HUES64 (cell line): ENCODE measurements around the gene CABP2.
"Not testable (repeated sequence)": the region's sequence is repeated elsewhere in the genome, so short reads cannot be mapped to it uniquely, and the experiment has no call there.

Source experiments
- H3K27ac ChIP-seq: 2 replicates; pipeline ENCODE4 v1.7.0; 2013; ENCODE audit warnings: low read depth, low read length, inconsistent platforms
- H3K27me3 ChIP-seq: 2 replicates; pipeline ENCODE4 v1.6.1; 2013; ENCODE audit warnings: mild to moderate bottlenecking, low read length; ENCODE audit not compliant: insufficient read depth
- H3K36me3 ChIP-seq: 2 replicates; pipeline ENCODE4 v1.6.1; 2013; ENCODE audit warnings: mild to moderate bottlenecking, low read length; ENCODE audit not compliant: insufficient read depth
- H3K4me1 ChIP-seq: 2 replicates; pipeline ENCODE4 v1.6.1; 2013; ENCODE audit warnings: mild to moderate bottlenecking, low read length, moderate library complexity; ENCODE audit not compliant: insufficient read depth
- H3K4me3 ChIP-seq: 2 replicates; pipeline ENCODE4 v1.5.1; 2013; ENCODE audit warnings: mild to moderate bottlenecking, low read length, moderate library complexity
- H3K9ac ChIP-seq: 2 replicates; pipeline ENCODE4 v1.6.1; 2013; ENCODE audit warnings: mild to moderate bottlenecking, low read depth, low read length
- H3K9me3 ChIP-seq: 2 replicates; pipeline ENCODE4 v1.6.1; 2013; ENCODE audit warnings: low read depth, low read length; ENCODE audit not compliant: insufficient read depth
- whole genome bisulfite sequencing: fragments of 150-250, 120-280 bp; methylation state at CpG from one replicate; pipeline ENCODE4 v1.1.7; 2013; ENCODE audit warnings: missing lambda C conversion rate; 5-methylcytosine and 5-hydroxymethylcytosine counted together

The CABP2 gene

DNA sequence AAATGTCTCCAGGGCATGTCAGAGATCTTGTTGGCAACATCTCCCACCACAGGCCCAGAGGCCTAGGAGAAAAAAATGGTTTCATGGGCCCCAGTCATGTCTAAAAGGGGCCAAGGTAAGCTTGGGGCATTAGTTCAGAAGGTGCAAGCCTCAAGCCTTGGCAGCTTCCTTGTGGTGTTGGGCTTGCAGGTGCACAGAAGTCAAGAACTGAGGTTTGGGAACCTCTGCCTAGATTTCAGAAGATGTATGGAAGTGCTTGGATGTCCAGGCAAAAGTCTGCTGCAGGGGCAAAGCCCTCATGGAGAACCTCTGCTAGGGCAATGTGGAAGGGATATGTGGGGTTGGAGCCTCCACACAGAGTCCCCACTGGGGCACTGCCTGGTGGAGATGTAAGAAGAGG, 28.5 kb upstream of the CABP2 start:
- H3K9me3 ChIP-seq, H3K36me3 ChIP-seq, H3K27me3 ChIP-seq, H3K27ac ChIP-seq, H3K4me3 ChIP-seq, H3K4me1 ChIP-seq, H3K9ac ChIP-seq: not testable (repeated sequence)

DNA sequence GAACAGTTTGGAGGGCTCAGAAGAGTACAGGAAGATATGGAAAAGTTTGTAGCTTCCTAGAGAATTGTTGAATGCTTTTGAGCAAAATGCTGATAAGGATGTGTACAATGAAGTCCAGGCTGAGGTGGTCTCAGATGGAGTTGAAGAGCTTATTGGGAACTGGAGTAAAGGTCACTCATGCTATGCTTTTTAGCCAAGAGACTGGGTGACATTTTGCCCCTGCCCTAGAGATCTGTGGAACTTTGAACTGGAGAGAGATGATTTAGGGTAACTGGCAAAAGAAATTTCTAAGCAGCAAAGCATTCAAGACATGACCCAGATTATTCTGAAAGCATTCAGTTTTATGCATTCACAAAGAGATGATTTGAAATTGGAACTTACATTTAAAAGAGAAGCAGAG, 27.9 kb upstream of the CABP2 start:
- no peak overlapping the region for H3K9ac ChIP-seq
- peaks cover 2% of the 10 kb centered on the region; the same call in 1 of the 2 replicates for H3K27me3 ChIP-seq
- no peak overlapping the region for H3K4me3 ChIP-seq
- 0 out of 2 replicates have a peak, but pooled peaks cover 8% of the 10 kb centered on the region for H3K9me3 ChIP-seq
- no peak overlapping the region for H3K27ac ChIP-seq
- H3K4me1 ChIP-seq, result no peaks in the 10 kb centered on the region
- no peaks in the 10 kb centered on the region for H3K36me3 ChIP-seq

DNA sequence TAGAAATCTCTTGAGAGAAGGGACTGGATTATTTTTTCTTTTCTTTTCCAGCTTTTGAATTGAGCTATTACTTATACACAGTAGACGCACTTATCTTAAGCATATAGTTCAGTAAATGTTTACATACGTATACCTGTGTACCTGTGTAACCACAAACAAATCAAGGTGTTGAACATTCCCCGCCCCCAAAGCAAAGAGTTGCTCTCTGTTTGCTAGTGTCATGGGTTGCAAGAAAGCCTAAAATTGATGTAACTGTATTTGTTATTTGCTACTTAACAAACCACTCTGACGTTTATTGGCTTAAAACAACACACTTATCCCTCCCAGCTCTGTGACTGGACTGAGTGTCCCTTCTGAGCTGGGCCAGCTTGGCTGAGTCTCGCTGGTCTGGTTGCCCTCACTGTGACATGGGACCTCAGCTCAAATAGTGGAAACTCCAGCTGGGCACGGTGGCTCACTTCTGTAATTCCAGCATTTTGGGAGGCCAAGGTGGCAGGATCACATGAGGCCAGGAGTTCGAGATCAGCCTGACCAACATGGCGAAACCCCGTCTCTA, 25.4 kb upstream of the CABP2 start:
- Histone ChIP-seq H3K4me3 (no peak overlapping the region), H3K9ac (no peak overlapping the region), H3K9me3 (0 out of 2 replicates have a peak, but pooled peaks cover 8% of the 10 kb centered on the region), H3K27me3 (peaks cover 2% of the 10 kb centered on the region; the same call in 1 of the 2 replicates), H3K36me3 (no peaks in the 10 kb centered on the region), H3K27ac (no peak overlapping the region), H3K4me1 (no peaks in the 10 kb centered on the region)
- WGBS, result 94% methylated on average over 9 of the region's 9 CpGs

DNA sequence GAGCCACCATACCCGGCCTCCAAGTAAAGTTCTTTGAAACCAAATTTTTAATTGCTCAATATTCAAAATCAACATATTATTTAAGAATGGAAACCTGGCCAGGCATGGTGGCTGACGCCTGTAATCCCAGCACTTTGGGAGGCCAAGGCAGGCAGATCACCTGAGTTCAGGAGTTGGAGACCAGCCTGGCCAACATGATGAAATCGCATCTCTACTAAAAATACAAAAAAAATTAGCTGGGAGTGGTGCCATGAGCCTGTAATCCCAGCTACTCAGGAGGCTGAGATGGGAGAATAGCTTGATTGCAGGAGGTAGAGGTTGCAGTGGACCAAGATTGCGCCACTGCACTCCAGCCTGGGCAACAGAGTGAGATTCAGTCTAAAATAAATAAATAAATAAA, 24.9 kb upstream of the CABP2 start:
- H3K36me3 ChIP-seq, H3K9ac ChIP-seq, H3K27me3 ChIP-seq, H3K4me1 ChIP-seq, H3K27ac ChIP-seq, H3K9me3 ChIP-seq, H3K4me3 ChIP-seq: not testable (repeated sequence)
- 98% methylated on average over 3 of the region's 4 CpGs for WGBS

DNA sequence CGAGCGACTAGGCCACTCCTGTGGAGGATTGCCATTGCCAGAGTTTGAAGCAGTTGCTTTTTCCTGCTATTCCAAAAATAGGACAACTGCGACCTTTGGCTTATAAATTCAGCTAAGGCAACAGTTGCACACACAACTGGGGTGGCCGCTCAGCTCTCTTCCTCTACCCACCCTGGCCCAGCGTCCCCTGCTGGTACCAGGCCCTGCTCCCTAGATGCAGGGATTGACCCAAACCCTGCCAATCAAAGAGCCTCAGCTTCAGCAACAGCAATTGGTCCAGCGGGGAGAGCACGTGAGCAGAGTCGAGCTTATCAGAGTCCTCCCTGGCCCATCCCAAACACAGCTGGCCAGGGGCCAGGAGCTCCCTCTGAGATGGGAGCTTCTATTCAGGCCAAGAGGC, 22.0 kb upstream of the CABP2 start:
- Histone ChIP-seq H3K27me3 (peaks cover 2% of the 10 kb centered on the region; the same call in 1 of the 2 replicates), H3K9ac (no peak overlapping the region), H3K27ac (no peak overlapping the region), H3K4me3 (no peak overlapping the region), H3K9me3 (no peaks in the 10 kb centered on the region), H3K36me3 (no peaks in the 10 kb centered on the region), H3K4me1 (peaks cover 6% of the 10 kb centered on the region; the same call in 1 of the 2 replicates)
- 79% methylated on average over 8 of the region's 8 CpGs for WGBS

DNA sequence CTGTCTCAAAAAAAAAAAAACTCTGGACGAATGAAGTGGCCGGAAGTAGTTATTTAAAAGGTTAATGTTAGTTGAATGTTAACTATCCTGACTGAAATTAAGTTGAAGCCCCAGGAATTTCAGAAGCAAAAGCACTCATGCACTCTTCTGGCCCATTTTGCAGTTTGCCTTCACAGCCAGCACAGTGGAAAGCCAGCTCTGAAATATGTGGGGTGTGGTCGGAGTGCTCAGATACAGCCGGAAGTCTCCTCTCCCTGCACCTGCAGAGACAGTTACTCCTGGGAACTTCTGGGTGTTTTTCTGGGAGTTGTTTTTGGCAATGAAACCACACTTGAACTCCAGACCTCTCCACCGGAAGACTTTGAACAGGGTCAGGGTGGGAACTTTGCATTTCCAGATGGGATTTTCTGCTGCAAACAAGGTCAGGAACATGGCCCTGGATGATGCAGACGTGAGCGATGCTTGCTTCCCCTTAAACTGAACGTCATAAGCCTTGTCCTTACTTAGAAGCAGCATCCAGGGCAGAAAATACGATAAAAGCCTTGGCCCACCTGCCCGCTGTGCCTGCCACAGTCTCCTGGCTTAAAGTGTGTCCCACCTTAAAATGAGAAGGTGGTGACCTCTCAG, 21.5 kb upstream of the CABP2 start:
- Histone ChIP-seq H3K4me3 (no peak overlapping the region), H3K4me1 (peaks cover 6% of the 10 kb centered on the region; the same call in 1 of the 2 replicates), H3K9me3 (no peaks in the 10 kb centered on the region), H3K36me3 (no peaks in the 10 kb centered on the region), H3K9ac (no peak overlapping the region), H3K27ac (no peak overlapping the region), H3K27me3 (peaks cover 2% of the 10 kb centered on the region; the same call in 1 of the 2 replicates)
- WGBS, result 89% methylated on average over 10 of the region's 10 CpGs

DNA sequence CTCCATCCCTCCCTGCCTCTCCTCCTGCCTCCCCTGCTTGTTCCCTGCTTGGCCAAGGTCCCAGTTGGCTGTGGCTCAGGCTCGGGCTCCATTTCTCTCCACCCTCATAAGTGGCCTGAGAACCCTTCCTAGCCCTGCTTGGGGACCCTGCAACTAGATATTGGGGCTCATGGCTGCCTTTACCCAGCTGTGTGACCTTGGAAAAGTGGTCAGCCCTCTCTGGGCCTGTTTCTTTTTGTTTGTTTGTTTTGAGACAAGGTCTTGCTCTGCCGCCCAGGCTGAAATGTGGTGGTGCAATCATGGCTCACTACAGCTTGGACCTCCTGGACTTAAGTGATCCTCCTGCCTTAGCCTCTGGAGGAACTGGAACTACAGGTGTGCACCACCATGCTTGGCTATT, 20.3 kb upstream of the CABP2 start:
- H3K9me3 ChIP-seq, result no peaks in the 10 kb centered on the region
- H3K27ac ChIP-seq, result no peak overlapping the region
- H3K4me1 ChIP-seq, result peaks cover 6% of the 10 kb centered on the region; the same call in 1 of the 2 replicates
- 91% methylated on average over 2 of the region's 2 CpGs for WGBS
- H3K9ac ChIP-seq, result no peak overlapping the region
- peaks cover 2% of the 10 kb centered on the region; the same call in 1 of the 2 replicates for H3K27me3 ChIP-seq
- no peak overlapping the region for H3K4me3 ChIP-seq
- no peaks in the 10 kb centered on the region for H3K36me3 ChIP-seq

DNA sequence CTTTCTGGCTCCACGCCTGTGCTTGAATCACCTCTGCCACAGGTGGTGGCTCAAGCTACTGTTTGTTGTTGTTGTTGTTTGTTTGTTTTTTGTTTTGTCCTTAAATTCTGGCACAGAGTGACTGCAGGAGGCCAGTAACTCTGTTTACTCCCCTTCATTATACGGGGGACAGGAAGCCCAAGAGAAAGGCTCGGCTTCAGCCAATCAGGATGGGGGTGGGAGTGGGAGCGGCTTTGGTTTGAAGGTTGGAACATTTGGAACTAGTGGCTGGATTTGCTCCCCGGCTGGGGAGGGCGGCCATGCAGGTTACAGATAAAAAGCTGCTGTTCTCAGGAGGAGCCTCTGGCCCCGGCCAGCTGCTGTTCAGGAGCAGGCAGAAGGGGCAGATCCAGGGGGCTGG, 19.7 kb upstream of the CABP2 start:
- no peak overlapping the region for H3K4me3 ChIP-seq
- peaks cover 2% of the 10 kb centered on the region; the same call in 1 of the 2 replicates for H3K27me3 ChIP-seq
- peaks cover 6% of the 10 kb centered on the region; the same call in 1 of the 2 replicates for H3K4me1 ChIP-seq
- no peaks in the 10 kb centered on the region for H3K9me3 ChIP-seq
- no peak overlapping the region for H3K27ac ChIP-seq
- WGBS, result 72% methylated on average over 6 of the region's 7 CpGs
- no peaks in the 10 kb centered on the region for H3K36me3 ChIP-seq
- no peak overlapping the region for H3K9ac ChIP-seq

DNA sequence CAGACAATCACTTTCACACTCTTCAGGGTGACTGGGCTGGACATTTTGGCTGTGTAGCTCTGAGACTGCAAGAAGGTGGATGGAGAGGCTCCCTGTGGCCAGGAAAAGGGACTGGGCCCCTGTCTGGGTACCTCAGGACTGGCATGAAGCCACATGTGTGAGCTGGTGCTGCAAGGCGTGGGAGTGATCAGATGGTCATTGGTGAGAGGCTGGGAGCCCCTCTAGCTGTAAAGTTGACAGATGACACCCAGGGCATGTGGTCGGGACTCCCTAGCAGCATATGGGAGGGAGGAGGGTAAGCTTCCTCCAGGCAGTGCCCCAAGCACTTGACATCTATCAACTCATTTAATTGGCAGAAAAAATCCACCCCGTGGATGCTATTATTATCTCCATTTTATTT, 18.9 kb upstream of the CABP2 start:
- peaks cover 6% of the 10 kb centered on the region; the same call in 1 of the 2 replicates for H3K4me1 ChIP-seq
- no peak overlapping the region for H3K9ac ChIP-seq
- H3K27ac ChIP-seq, result no peak overlapping the region
- no peak overlapping the region for H3K4me3 ChIP-seq
- H3K27me3 ChIP-seq, result peaks cover 2% of the 10 kb centered on the region; the same call in 1 of the 2 replicates
- no peaks in the 10 kb centered on the region for H3K36me3 ChIP-seq
- 75% methylated on average over 2 of the region's 3 CpGs for WGBS
- no peaks in the 10 kb centered on the region for H3K9me3 ChIP-seq

DNA sequence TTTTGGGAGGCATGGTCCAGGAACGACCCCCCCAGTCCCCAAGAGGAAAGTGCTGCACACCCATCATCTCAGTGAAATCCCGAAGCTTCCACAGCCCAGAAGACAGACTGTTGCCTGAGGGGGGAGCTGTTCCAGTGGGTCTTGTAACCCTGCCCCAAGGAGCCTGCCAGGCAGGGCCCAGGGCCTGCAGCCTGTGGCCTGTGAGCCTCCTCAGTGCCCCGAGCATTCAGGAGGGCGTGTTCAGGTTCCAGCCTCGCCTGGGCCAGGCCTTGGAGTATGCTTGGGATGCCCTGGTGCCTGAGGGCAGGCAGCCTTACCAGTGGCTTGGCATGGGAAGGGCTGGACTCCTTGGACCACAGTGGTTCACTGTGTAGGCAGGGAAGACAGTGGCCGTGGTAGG, 18.0 kb upstream of the CABP2 start:
- peaks cover 6% of the 10 kb centered on the region; the same call in 1 of the 2 replicates for H3K4me1 ChIP-seq
- no peak overlapping the region for H3K27ac ChIP-seq
- H3K4me3 ChIP-seq, result no peak overlapping the region
- WGBS, result 83% methylated on average over 6 of the region's 6 CpGs
- no peaks in the 10 kb centered on the region for H3K27me3 ChIP-seq
- no peaks in the 10 kb centered on the region for H3K9me3 ChIP-seq
- no peak overlapping the region for H3K9ac ChIP-seq
- H3K36me3 ChIP-seq, result no peaks in the 10 kb centered on the region

DNA sequence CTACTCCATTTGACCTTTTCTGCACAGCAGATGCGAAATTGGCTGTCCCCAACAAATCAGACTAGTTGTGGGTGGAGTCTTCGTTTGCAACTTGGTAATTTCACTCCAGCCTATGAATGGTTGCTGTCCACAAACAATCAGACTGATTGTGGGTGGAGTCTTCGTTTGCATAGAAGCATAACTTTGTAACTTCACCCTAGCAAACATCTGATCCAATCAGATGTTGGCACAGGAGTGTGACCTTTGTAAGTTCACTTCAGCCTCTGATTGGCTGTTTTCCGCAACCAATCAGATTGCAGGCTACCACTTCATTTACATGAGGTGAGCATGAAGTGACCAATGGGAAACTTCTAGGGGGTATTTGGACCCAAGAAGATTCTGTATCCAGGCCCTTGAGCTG, 16.3 kb upstream of the CABP2 start:
- H3K36me3 ChIP-seq, result no peaks in the 10 kb centered on the region
- no peaks in the 10 kb centered on the region for H3K27me3 ChIP-seq
- H3K9me3 ChIP-seq, result peaks cover 11% of the 10 kb centered on the region
- H3K27ac ChIP-seq, result no peak overlapping the region
- 91% methylated on average over 4 of the region's 4 CpGs for WGBS
- H3K9ac ChIP-seq, result no peak overlapping the region
- H3K4me3 ChIP-seq, result no peak overlapping the region
- peaks cover 6% of the 10 kb centered on the region; the same call in 1 of the 2 replicates for H3K4me1 ChIP-seq
